K562 (cell line): Measurements from ENCODE around the gene NR1D2. TPM values are rescaled to one million over a fixed set of nuclear protein-coding genes. Genes with fewer than 3 reads are reported as not detected.

Source experiments
- ATAC-seq: fragments of 200-7000 bp; cut with Tn5 transposase; 3 replicates; pipeline ENCODE4 v1.9.1; 2020; ENCODE audit warnings: moderate library complexity
- BruUV-seq: library from RNA; stranded (reverse); fragments of 400-500 nt; replicated peaks from 2 replicates; lab custom pipeline; 2021; lab: Mats Ljungman, UMichigan
- CTCF ChIA-PET: fragments of 300-600 bp; formaldehyde crosslinking; extraction: SDS; loops from one replicate; lab custom pipeline; 2021; ENCODE audit warnings: low intra/inter-chr PET ratio; lab: Yijun Ruan, JAX
- POLR2A ChIA-PET: fragments of 300-600, 350-650 bp; sonication (Branson Sonifier 250); formaldehyde crosslinking; extraction: SDS; loops from one replicate; lab custom pipeline; 2021; ENCODE audit warnings: antibody characterized with exemption, inconsistent platforms; lab: Yijun Ruan, JAX
- DNase-seq, 4 experiments: peaks; one replicate each; pipeline versions ENCODE4 v3.0.0 to v3.0.0-alpha.2; 2011 to 2018; ENCODE audit warnings: low spot score in 3 of 4, mixed read lengths in 3 of 4; ENCODE audit errors: extremely low read depth in 1 of 4
- FAIRE-seq: peaks from 2 replicates; lab custom pipeline; 2011; peaks lifted over from hg19 to GRCh38; lab: Jason Lieb, UNC
- H2AFZ ChIP-seq: 2 replicates; pipeline ENCODE4 v1.6.0; 2011; ENCODE audit warnings: low read depth, low read length, control low read depth, inconsistent platforms
- H3K27ac ChIP-seq: fragments of 200-600 bp; 3 replicates; pipeline ENCODE4 v1.8.0; 2011; ENCODE audit warnings: low read depth, mild to moderate bottlenecking, control low read depth, inconsistent platforms, low read length, moderate library complexity, mixed read lengths; ENCODE audit errors: extremely low read depth
- H3K27me3 ChIP-seq, 2 experiments: fragments of 300-600 bp in 1 of 2; 2 replicates in 1 of 2; 3 replicates in 1 of 2; pipeline versions ENCODE4 v1.6.0 to v1.8.0; 2011; ENCODE audit warnings: inconsistent platforms in 2 of 2, low read length in 2 of 2, mild to moderate bottlenecking in 1 of 2, mixed read lengths in 1 of 2, moderate library complexity in 1 of 2; ENCODE audit not compliant: control insufficient read depth in 2 of 2, insufficient read depth in 2 of 2
- H3K36me3 ChIP-seq: fragments of 300-600 bp; 3 replicates; pipeline ENCODE4 v1.8.0; 2011; ENCODE audit warnings: mild to moderate bottlenecking, low read length, inconsistent platforms; ENCODE audit not compliant: control insufficient read depth, insufficient read depth
- H3K4me1 ChIP-seq, 2 experiments: fragments of 200-600 bp in 1 of 2; replicated peaks in 1 of 2; 2 replicates in 1 of 2; 3 replicates in 1 of 2; pipeline versions ENCODE4 v1.5.1 to v1.8.0; 2011; ENCODE audit warnings: inconsistent platforms in 2 of 2, low read length in 2 of 2, mild to moderate bottlenecking in 1 of 2, mixed read lengths in 1 of 2, moderate library complexity in 1 of 2; ENCODE audit not compliant: control insufficient read depth in 2 of 2, insufficient read depth in 2 of 2
- H3K4me2 ChIP-seq: 2 replicates; pipeline ENCODE4 v1.6.1; 2011; ENCODE audit warnings: low read length, control low read depth, inconsistent platforms, mixed read lengths; ENCODE audit not compliant: insufficient read depth
- H3K4me3 ChIP-seq: fragments of 200-600 bp; sonication (generic), shearing (Covaris generic); 2 replicates; pipeline ENCODE4 v1.5.1; 2016; ENCODE audit warnings: control low read depth, inconsistent platforms
- H3K79me2 ChIP-seq: fragments of 200-600 bp; 3 replicates; pipeline ENCODE4 v1.8.0; 2011; ENCODE audit warnings: low read length, inconsistent platforms; ENCODE audit not compliant: control insufficient read depth, insufficient read depth
- H3K9ac ChIP-seq, 2 experiments: 2 replicates each; pipeline versions ENCODE4 v1.6.0 to v1.6.1; 2011; ENCODE audit warnings: low read depth in 2 of 2, low read length in 2 of 2, control low read depth in 1 of 2, inconsistent platforms in 1 of 2, mild to moderate bottlenecking in 1 of 2, mixed read lengths in 1 of 2; ENCODE audit not compliant: insufficient read depth in 1 of 2
- H3K9me1 ChIP-seq: one replicate; pipeline ENCODE4 v1.6.0; 2011; ENCODE audit warnings: inconsistent platforms, mild to moderate bottlenecking, low read length, moderate library complexity; ENCODE audit not compliant: control insufficient read depth, insufficient read depth
- H3K9me3 ChIP-seq: replicated peaks from 2 replicates; pipeline ENCODE4 v1.5.1; 2011; ENCODE audit warnings: low read depth, low read length, inconsistent platforms; ENCODE audit not compliant: control insufficient read depth, insufficient read depth
- H4K20me1 ChIP-seq: replicated peaks from 2 replicates; pipeline ENCODE4 v1.6.1; 2011; ENCODE audit warnings: low read length, inconsistent platforms, mixed read lengths; ENCODE audit not compliant: control insufficient read depth, insufficient read depth
- CBX3 ChIP-seq, 2 experiments: IDR thresholded peaks; 1 replicate in 1 of 2; 2 replicates in 1 of 2; pipeline ENCODE4 v1.6.1; 2012; ENCODE audit warnings: inconsistent platforms in 2 of 2, low read length in 2 of 2, borderline replicate concordance in 1 of 2, control low read depth in 1 of 2
- ESRRA ChIP-seq: fragments of 450-650 bp; IDR thresholded peaks from 2 replicates; pipeline ENCODE4 v1.6.1; 2014; ENCODE audit warnings: low read depth, mild to moderate bottlenecking, moderate library complexity, borderline replicate concordance
- EZH2 ChIP-seq: IDR thresholded peaks from 2 replicates; pipeline ENCODE4 v1.6.1; 2012; ENCODE audit warnings: low read depth, mild to moderate bottlenecking, inconsistent platforms, low read length, borderline replicate concordance
- FIP1L1 ChIP-seq: fragments of 200-400 bp; formaldehyde crosslinking; IDR thresholded peaks from 2 replicates; pipeline ENCODE4 v1.6.1; 2018; ENCODE audit warnings: mild to moderate bottlenecking, low read depth, low read length; ENCODE audit not compliant: poor library complexity, severe bottlenecking
- HNRNPUL1 ChIP-seq: fragments of 200-400 bp; formaldehyde crosslinking; IDR thresholded peaks from 2 replicates; pipeline ENCODE4 v1.6.1; 2017; ENCODE audit warnings: low read length
- PURB ChIP-seq: sonication (generic); formaldehyde crosslinking; IDR thresholded peaks from 2 replicates; pipeline ENCODE4 v1.9.0; 2021; ENCODE audit warnings: low read depth, mild to moderate bottlenecking, missing genetic modification reagents
- SRSF3 ChIP-seq: fragments of 200-400 bp; formaldehyde crosslinking; IDR thresholded peaks from 2 replicates; pipeline ENCODE4 v1.6.1; 2016; ENCODE audit warnings: mild to moderate bottlenecking, low read length, moderate library complexity; ENCODE audit not compliant: insufficient read depth
- ZNF274 ChIP-seq: IDR thresholded peaks from 2 replicates; pipeline ENCODE4 v1.6.1; 2011; ENCODE audit warnings: low read depth, mild to moderate bottlenecking, low read length, moderate library complexity, borderline replicate concordance
- ZNF507 ChIP-seq: conservative IDR thresholded peaks from 2 replicates; pipeline ENCODE4 v1.6.1; 2017; ENCODE audit warnings: missing genetic modification characterization, missing compliant biosample characterization
- ZZZ3 ChIP-seq: fragments of 450-650 bp; IDR thresholded peaks from 2 replicates; pipeline ENCODE4 v1.6.1; 2016; ENCODE audit warnings: antibody characterized with exemption, mild to moderate bottlenecking, moderate library complexity
- WGBS: fragments of 100-300 bp; shearing (Covaris generic); methylation state at CpG from one replicate; pipeline ENCODE4 v1.1.6; 2016; ENCODE audit warnings: low coverage, mixed read lengths; ENCODE audit not compliant: insufficient coverage; ENCODE audit errors: missing lambda C conversion rate; 5-methylcytosine and 5-hydroxymethylcytosine counted together
- in situ Hi-C: fragments of 300-500 bp; cut with MboI; formaldehyde crosslinking; loops from 4 replicates; pipeline ENCODE4 v1.15.0; 2018; ENCODE audit warnings: inconsistent platforms, mixed read lengths
- intact Hi-C: fragments of 100-400 bp; cut with micrococcal nuclease; formaldehyde crosslinking; loops from 2 replicates; pipeline ENCODE4 v1.14.2; 2022
- polyA plus RNA-seq, 8 experiments: library from polyadenylated mRNA; depleted of rRNA in 4 of 8; stranded (reverse) in 5 of 8; unstranded in 3 of 8; fragments of >200 nt; fragmentation: Nextera tagmentation in 2 of 8; fragmentation: Illumina TruSeq in 1 of 8; extraction: Ambion mirVana in 2 of 8; extraction: Trizol in 1 of 8; gene quantifications; 2 replicates each; pipeline versions ENCODE4 v1.2.1 to v1.2.3, GENCODE V29; 2011 to 2014; ENCODE audit warnings: inconsistent platforms in 1 of 8, missing spikeins in 1 of 8
- total RNA-seq, 7 experiments: library from RNA; depleted of rRNA in 6 of 7; stranded (reverse); fragments of >200 nt in 6 of 7; fragmentation: Illumina TruSeq in 2 of 7; extraction: Trizol in 2 of 7; gene quantifications; 2 replicates each; pipeline versions ENCODE4 v1.2.1 to v1.2.3, GENCODE V29; 2011 to 2021; ENCODE audit warnings: low replicate concordance in 1 of 7
- TF ChIP-seq, protein P1 (sequence below): fragments of 250-450 bp; sonication (Bioruptor Pico); IDR thresholded peaks from 2 replicates; pipeline ENCODE4 v1.5.0; 2021
- TF ChIP-seq, protein P2 (sequence below): fragments of 250-450 bp; sonication (Bioruptor Pico); IDR thresholded peaks from 2 replicates; pipeline ENCODE4 v1.5.0; 2022; ENCODE audit warnings: mild to moderate bottlenecking

Gene NR1D2
- total and polyA plus RNA-seq, 9 of the 15 experiments (the other 6 are each of a cell fraction or from before 2014, with no cell fraction given): 1.2 to 5.5 (median 2.9) TPM

DNA sequence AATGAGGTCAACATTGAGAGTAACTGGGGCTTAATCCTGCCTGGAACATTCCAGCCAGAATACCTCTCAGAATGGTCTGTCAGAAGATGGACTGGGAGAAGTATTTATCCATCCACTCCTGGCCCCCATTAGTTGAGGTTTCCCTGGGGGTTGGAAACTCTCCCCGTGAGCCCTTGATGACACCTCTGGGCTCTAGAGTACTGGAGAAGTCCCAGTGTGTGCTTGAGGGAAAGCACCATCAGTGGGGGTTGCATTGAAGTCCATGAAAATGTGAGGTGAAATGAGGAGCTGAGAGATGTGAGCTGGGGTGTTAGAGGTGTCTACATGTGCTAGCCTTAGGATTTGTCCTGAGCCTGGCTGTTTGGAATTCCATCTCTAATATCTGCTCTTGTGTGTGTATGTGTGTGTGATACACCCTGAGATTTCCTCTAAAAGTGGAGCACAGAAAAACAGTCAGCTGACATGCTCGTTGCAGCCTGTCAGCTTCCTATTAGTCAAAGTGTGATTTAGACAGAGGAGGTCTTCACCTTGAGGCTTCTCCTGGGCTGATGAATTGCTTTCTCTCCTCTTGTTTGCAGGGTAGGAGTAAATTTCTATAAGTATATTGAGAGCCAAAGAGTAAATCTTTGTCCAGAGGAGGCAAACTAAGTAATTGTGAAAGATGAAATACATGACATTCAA lies 67.6 kb downstream of the NR1D2 start:
- Histone ChIP-seq H3K36me3 (no peaks in the 10 kb centered on the region), H3K4me2 (no peak overlapping the region), H3K79me2 (no peaks in the 10 kb centered on the region), H2AFZ (no peak overlapping the region), H3K27me3 (peaks cover 15 to 44% of the 10 kb centered on the region in 2 experiments; a peak in 4 of 5 replicates), H4K20me1 (no peaks in the 10 kb centered on the region; the same call in 1 of the 2 replicates), H3K4me3 (no peak overlapping the region), H3K4me1 (no peaks in the 10 kb centered on the region), H3K27ac (no peak overlapping the region), H3K9me3 (no peaks in the 10 kb centered on the region), H3K9me1 (no peaks in the 10 kb centered on the region), H3K9ac (no peak overlapping the region)
- no peak for FAIRE-seq
- no peak; the same call in 2 of the 3 replicates for ATAC-seq
- BruUV-seq: no TSS peak
- in situ Hi-C loops: no loop called here
- no peak for TF ChIP-seq HNRNPUL1
- no peak for TF ChIP-seq SRSF3
- no peak for TF ChIP-seq EZH2
- no peak for TF ChIP-seq CBX3 (IDR thresholded peaks at IDR 0.05; ENCODE audit: borderline replicate concordance in 1 of 2, low read length in 2 of 2)
- 0% methylated on average over 2 of the region's 2 CpGs for WGBS
- ChIA-PET CTCF (no interaction called here), POLR2A (no interaction called here)
- intact Hi-C loops: no loop called here
- DNase-seq: no peak

DNA sequence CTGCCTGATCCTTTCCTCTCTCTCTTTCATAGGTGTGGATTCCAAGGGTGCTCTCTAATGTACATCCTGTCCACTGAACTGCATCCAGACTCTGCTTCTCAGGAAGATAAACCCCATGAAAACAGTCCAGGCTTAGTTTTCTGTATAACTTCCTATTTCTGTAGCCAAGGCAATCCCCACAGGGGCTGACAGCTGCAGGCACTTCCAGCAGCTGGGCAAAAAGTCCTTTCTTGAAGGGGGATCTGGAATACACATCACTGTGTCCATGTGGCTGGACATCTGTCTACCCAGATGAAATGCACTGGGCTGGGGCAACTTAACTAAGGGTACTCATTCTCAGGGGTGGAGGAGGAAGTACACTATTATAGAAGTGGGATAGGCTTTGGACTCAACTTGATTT lies 72.2 kb downstream of the NR1D2 start:
- in situ Hi-C loops (no loop called here), intact Hi-C loops (no loop called here)
- DNase-seq (no peak), ATAC-seq (no peak), FAIRE-seq (no peak)
- no peaks in the 10 kb centered on the region for H3K9me3 ChIP-seq
- H3K36me3 ChIP-seq: no peaks in the 10 kb centered on the region
- no peaks in the 10 kb centered on the region; the same call in 1 of the 2 replicates for H4K20me1 ChIP-seq
- peaks cover 0 to 12% of the 10 kb centered on the region in 2 experiments; a peak in 2 of 5 replicates for H3K4me1 ChIP-seq
- H3K9me1 ChIP-seq: no peaks in the 10 kb centered on the region
- H3K4me3 ChIP-seq: no peak overlapping the region
- no peak overlapping the region for H3K27ac ChIP-seq
- ChIA-PET POLR2A (interaction anchor here (1.3 kb wide), 1 partner anchor 222 kb away, joined by 3 read pairs; no protein-coding TSS in a partner anchor), CTCF (no interaction called here)
- no peak overlapping the region for H3K4me2 ChIP-seq
- no peaks in the 10 kb centered on the region for H3K79me2 ChIP-seq
- no peak overlapping the region for H2AFZ ChIP-seq
- H3K27me3 ChIP-seq: peaks cover 12 to 50% of the 10 kb centered on the region in 2 experiments
- no TSS peak for BruUV-seq
- H3K9ac ChIP-seq: no peak overlapping the region
- TF ChIP-seq, protein P1, sequence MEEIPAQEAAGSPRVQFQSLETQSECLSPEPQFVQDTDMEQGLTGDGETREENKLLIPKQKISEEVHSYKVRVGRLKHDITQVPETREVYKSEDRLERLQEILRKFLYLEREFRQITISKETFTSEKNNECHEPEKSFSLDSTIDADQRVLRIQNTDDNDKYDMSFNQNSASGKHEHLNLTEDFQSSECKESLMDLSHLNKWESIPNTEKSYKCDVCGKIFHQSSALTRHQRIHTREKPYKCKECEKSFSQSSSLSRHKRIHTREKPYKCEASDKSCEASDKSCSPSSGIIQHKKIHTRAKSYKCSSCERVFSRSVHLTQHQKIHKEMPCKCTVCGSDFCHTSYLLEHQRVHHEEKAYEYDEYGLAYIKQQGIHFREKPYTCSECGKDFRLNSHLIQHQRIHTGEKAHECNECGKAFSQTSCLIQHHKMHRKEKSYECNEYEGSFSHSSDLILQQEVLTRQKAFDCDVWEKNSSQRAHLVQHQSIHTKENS: no peak
- TF ChIP-seq, protein P2, sequence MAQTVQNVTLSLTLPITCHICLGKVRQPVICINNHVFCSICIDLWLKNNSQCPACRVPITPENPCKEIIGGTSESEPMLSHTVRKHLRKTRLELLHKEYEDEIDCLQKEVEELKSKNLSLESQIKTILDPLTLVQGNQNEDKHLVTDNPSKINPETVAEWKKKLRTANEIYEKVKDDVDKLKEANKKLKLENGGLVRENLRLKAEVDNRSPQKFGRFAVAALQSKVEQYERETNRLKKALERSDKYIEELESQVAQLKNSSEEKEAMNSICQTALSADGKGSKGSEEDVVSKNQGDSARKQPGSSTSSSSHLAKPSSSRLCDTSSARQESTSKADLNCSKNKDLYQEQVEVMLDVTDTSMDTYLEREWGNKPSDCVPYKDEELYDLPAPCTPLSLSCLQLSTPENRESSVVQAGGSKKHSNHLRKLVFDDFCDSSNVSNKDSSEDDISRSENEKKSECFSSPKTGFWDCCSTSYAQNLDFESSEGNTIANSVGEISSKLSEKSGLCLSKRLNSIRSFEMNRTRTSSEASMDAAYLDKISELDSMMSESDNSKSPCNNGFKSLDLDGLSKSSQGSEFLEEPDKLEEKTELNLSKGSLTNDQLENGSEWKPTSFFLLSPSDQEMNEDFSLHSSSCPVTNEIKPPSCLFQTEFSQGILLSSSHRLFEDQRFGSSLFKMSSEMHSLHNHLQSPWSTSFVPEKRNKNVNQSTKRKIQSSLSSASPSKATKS: no peak
- no peak for TF ChIP-seq PURB (CRISPR knock-in tag)
- no peak for TF ChIP-seq ZZZ3
- TF ChIP-seq ZNF507 (tag): no peak
- TF ChIP-seq FIP1L1: no peak
- no peak for TF ChIP-seq ZNF274
- no peak for TF ChIP-seq ESRRA
